Ovary (tissue), 10 donors: ENCODE results near the gene CD68. TPM values are rescaled to one million over a fixed set of nuclear protein-coding genes. Genes with fewer than 3 reads are reported as not detected.

Experiments used
- DNase-seq, 5 donors: peaks; one replicate each; pipeline ENCODE4 v3.0.0-alpha.2; 2019 to 2020
- H3K27ac ChIP-seq, 2 donors: fragments of 200-600 bp; one replicate each; pipeline versions ENCODE4 v1.5.1 to v1.8.0; 2019 to 2022
- H3K27me3 ChIP-seq: fragments of 200-600 bp; one replicate; pipeline ENCODE4 v1.8.0; 2022
- H3K36me3 ChIP-seq: fragments of 200-600 bp; sonication (generic); one replicate; pipeline ENCODE4 v1.5.1; 2019
- H3K4me1 ChIP-seq: one replicate; pipeline ENCODE4 v1.8.1; 2013; ENCODE audit warnings: mild to moderate bottlenecking, moderate library complexity; ENCODE audit not compliant: insufficient read depth
- H3K4me3 ChIP-seq: fragments of 200-600 bp; sonication (generic); one replicate; pipeline ENCODE4 v1.5.1; 2017
- H3K9me3 ChIP-seq, 2 donors: fragments of 200-600 bp in 1 of 2; sonication (generic) in 1 of 2; one replicate each; pipeline versions ENCODE4 v1.5.1 to v1.8.1; 2013 to 2019; ENCODE audit warnings: mild to moderate bottlenecking in 1 of 2, moderate library complexity in 1 of 2
- CTCF ChIP-seq, 3 donors: fragments of 450-650 bp in 2 of 3; fragments of 200-600 bp in 1 of 3; IDR thresholded peaks; one replicate each; pipeline versions ENCODE4 v1.5.1 to v1.8.0; 2016 to 2022; ENCODE audit warnings: antibody characterized with exemption in 3 of 3, mild to moderate bottlenecking in 1 of 3
- EP300 ChIP-seq: sonication (generic); formaldehyde crosslinking; IDR thresholded peaks from one replicate; pipeline ENCODE4 v1.6.1; 2017; ENCODE audit warnings: antibody characterized with exemption
- POLR2A ChIP-seq: fragments of 450-650 bp; IDR thresholded peaks from one replicate; pipeline ENCODE4 v1.6.1; 2017; ENCODE audit warnings: antibody characterized with exemption, mild to moderate bottlenecking, moderate library complexity
- whole genome bisulfite sequencing, 3 donors: extraction: QIAGEN DNeasy Blood & Tissue Kit in 1 of 3; methylation state at CpG; one replicate each; pipeline versions ENCODE4 v1.1.5 to v1.1.7; 2013 to 2017; 5-methylcytosine and 5-hydroxymethylcytosine counted together
- intact Hi-C, 4 donors: fragments of 100-400 bp; cut with DNase I; formaldehyde crosslinking; loops; one replicate each; pipeline versions ENCODE4 v1.11.0 to v1.15.1; 2022 to 2023
- long read RNA-seq, 3 donors: library from polyadenylated mRNA in 2 of 3; unstranded in 2 of 3; transcript quantifications; one replicate each; pipeline ENCODE4 v2.0.0 and lab custom pipeline, GENCODE V29; 2021 to 2026
- polyA plus RNA-seq, 2 donors: library from polyadenylated mRNA; stranded (reverse); fragments of 200-250 nt in 1 of 2; fragments of 350-450 nt in 1 of 2; fragmentation: Illumina TruSeq in 1 of 2; extraction: RNeasy Lipid Tissue Mini Kit (QIAGEN cat#74804) in 1 of 2; gene quantifications; one replicate each; pipeline ENCODE4 v1.2.3, GENCODE V29; 2013 to 2014
- total RNA-seq, 7 donors: library from RNA; depleted of rRNA in 2 of 7; stranded (reverse); fragments of >200 nt in 2 of 7; fragmentation: NEBNext Ultra II Directional in 3 of 7; extraction: Animal tissue kit (Norgen Biotek cat#: 25700) in 3 of 7; gene quantifications; one replicate each; pipeline versions ENCODE4 v1.1.0 to v1.2.4, GENCODE V29; 2016 to 2023
- donor health status: DM: no; HTN: no; CAD: no; lungs with moderate emphysema.
- donor health status: DM: no; HTN: no; CAD: no.
- donor health status: Bipolar disorder and iron deficiency.
- donor health status: DM: yes; HTN: yes; CAD: no.
- donor health status: DM: no; HTN: no; CAD: no.
- donor health status: DM: yes; HTN: yes; CAD: no.

Gene CD68
- total RNA-seq, result 10 to 100 TPM in 5 of 7 donors, 1 to 10 TPM in 2; 5.2 to 72.0 (median 14.8) TPM
- 100 to 1,000 TPM in 1 of 2 donors, 10 to 100 TPM in 1; 22.2 to 132 TPM for polyA plus RNA-seq
- long read RNA-seq, donor 1, transcript CD68-201 (6 exons, 1,878 nt), result major isoform, 117 of 139 reads
- long read RNA-seq, donor 1, transcript CD68-202 (6 exons, 1,771 nt), result minor isoform, 10 of 139 reads
- long read RNA-seq, donor 1, partial matches to known transcripts, result 8 of 139 reads
- long read RNA-seq, donor 1, other reads (novel, unspliced or antisense), result 4 of 139 reads
- long read RNA-seq, donor 2, transcript CD68-201 (6 exons, 1,878 nt), result major isoform, 5 of 7 reads
- long read RNA-seq, donor 2, partial matches to known transcripts, result 0 of 7 reads
- long read RNA-seq, donor 2, other reads (novel, unspliced or antisense), result 0 of 7 reads
- long read RNA-seq, donor 3, transcript CD68-201 (6 exons, 1,878 nt), result major isoform, 40 of 50 reads
- long read RNA-seq, donor 3, transcript CD68-202 (6 exons, 1,771 nt), result minor isoform, 9 of 50 reads
- long read RNA-seq, donor 3, partial matches to known transcripts, result 0 of 50 reads
- long read RNA-seq, donor 3, other reads (novel, unspliced or antisense), result 1 of 50 reads

- Histone ChIP-seq H3K27ac (peak within 1 kb of the TSS; percentile 34 to 58), H3K4me3 (no peak within 1 kb of the TSS), H3K4me1 (peaks cover 16% of the 10 kb centered on the region), H3K9me3 (no peaks in the 10 kb centered on the region), H3K36me3 (no peaks in the 10 kb centered on the region), H3K27me3 (no peaks in the 10 kb centered on the region)
- no peak for TF ChIP-seq POLR2A
- TF ChIP-seq CTCF (IDR thresholded peaks at IDR 0.05), result no peak
- no peak for TF ChIP-seq EP300
- intact Hi-C loops, result no loop called here
- DNase-seq, result peak in 2 of 5 donors; percentile 35 to 71
- WGBS, 3 donors, result 20 to 21% (median 21%) methylated on average over 7 of the region's 7 CpGs
Measured at GRCh38 chr17:7579001-7579833, at the start of gene CD68. Gene CD68 (plus strand): TSS chr17:7579638. CDS start chr17:7579678, 40 bp downstream.

GRCh38 chr17:7530023-7530900 lies 49.2 kb upstream of the CD68 start:
- peaks cover 0 to 2% of the 10 kb centered on the region in 2 donors for H3K9me3 ChIP-seq
- no peak for TF ChIP-seq CTCF (IDR thresholded peaks at IDR 0.05)
- TF ChIP-seq EP300, result no peak
- no peak for TF ChIP-seq POLR2A
- no peak overlapping the region for H3K27ac ChIP-seq
- no peak for DNase-seq
- H3K27me3 ChIP-seq, result no peaks in the 10 kb centered on the region
- 89 to 94% (median 93%) methylated on average over 6 of the region's 6 CpGs for WGBS, 3 donors
- intact Hi-C loops, result no loop called here
- H3K4me3 ChIP-seq, result no peak overlapping the region
- H3K36me3 ChIP-seq, result no peaks in the 10 kb centered on the region
- no peaks in the 10 kb centered on the region for H3K4me1 ChIP-seq

- WGBS, 3 donors, result 57 to 81% (median 78%) methylated on average over 3 of the region's 3 CpGs
- no peaks in the 10 kb centered on the region for H3K27me3 ChIP-seq
- intact Hi-C loops, result no loop called here
- H3K27ac ChIP-seq, result no peak overlapping the region
- H3K9me3 ChIP-seq, result no peaks in the 10 kb centered on the region
- H3K4me3 ChIP-seq, result no peak overlapping the region
- TF ChIP-seq CTCF (IDR thresholded peaks at IDR 0.05) (no peak), POLR2A (no peak), EP300 (no peak)
- H3K4me1 ChIP-seq, result no peaks in the 10 kb centered on the region
- no peaks in the 10 kb centered on the region for H3K36me3 ChIP-seq
- DNase-seq, result no peak
Measured at GRCh38 chr17:7538050-7538449, 41.4 kb upstream of the CD68 start.
